Progenitor cell of endocrine pancreas (in vitro differentiated cells): ENCODE data around the gene CDK3. TPM values are rescaled to one million over a fixed set of nuclear protein-coding genes. Genes with fewer than 3 reads are reported as not detected.

ENCODE experiments used
- DNase-seq: peaks from one replicate; pipeline ENCODE4 v3.0.0; 2021; ENCODE audit warnings: low spot score; ENCODE audit not compliant: unreplicated experiment
- H3K27ac Mint-ChIP-seq: 2 replicates; pipeline ENCODE4 v1.8.0; 2021; ENCODE audit warnings: mild to moderate bottlenecking, moderate library complexity, mixed read lengths
- H3K27me3 Mint-ChIP-seq: 2 replicates; pipeline ENCODE4 v1.8.0; 2021; ENCODE audit warnings: mixed read lengths
- H3K36me3 Mint-ChIP-seq: 2 replicates; pipeline ENCODE4 v1.8.0; 2022; ENCODE audit warnings: mixed read lengths; ENCODE audit not compliant: insufficient read depth
- H3K4me1 Mint-ChIP-seq: 2 replicates; pipeline ENCODE4 v1.8.0; 2021; ENCODE audit warnings: low read depth, mixed read lengths
- H3K4me3 Mint-ChIP-seq: 2 replicates; pipeline ENCODE4 v1.8.0; 2021; ENCODE audit warnings: low read depth, mild to moderate bottlenecking, moderate library complexity, mixed read lengths
- H3K9me3 Mint-ChIP-seq: 2 replicates; pipeline ENCODE4 v1.8.0; 2021; ENCODE audit warnings: low read depth, mixed read lengths
- total RNA-seq: library from RNA; stranded (reverse); gene quantifications from 2 replicates; pipeline ENCODE4 v1.2.1, GENCODE V29; 2021
- TF ChIP-seq, protein P1 (sequence below): fragments of 200-600 bp; sonication (generic); IDR thresholded peaks from one replicate; pipeline ENCODE4 v1.5.0; 2021; ENCODE audit warnings: antibody characterized with exemption, mild to moderate bottlenecking; ENCODE audit not compliant: unreplicated experiment

CDK3 gene
- total RNA-seq, 1 donor from 2014 or later: 17.0 TPM

DNA sequence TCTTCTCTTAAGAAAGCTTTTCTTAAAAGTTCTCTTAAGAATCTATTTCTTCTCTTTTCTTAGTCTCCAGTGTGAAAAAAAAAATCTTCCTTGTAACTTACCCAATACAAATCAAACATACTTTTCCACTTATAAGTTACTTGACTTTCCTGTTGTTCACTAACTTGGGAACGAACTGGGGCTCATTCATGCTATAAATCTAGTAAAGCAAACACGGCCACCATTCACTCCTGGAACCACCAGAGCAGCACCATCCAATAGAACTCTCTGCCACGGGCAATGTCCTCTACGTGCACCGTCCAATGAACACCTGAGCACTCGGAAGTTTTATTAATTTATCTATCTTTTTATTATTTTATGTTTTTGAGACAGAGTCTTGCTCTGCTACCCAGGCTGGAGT lies 50.9 kb downstream of the CDK3 start:
- Mint-ChIP-seq H3K4me1 (peaks cover 8% of the 10 kb centered on the region), H3K4me3 (no peak overlapping the region), H3K9me3 (no peaks in the 10 kb centered on the region), H3K27ac (no peak overlapping the region), H3K36me3 (peaks cover 27% of the 10 kb centered on the region), H3K27me3 (no peaks in the 10 kb centered on the region)
- TF ChIP-seq, protein P1, sequence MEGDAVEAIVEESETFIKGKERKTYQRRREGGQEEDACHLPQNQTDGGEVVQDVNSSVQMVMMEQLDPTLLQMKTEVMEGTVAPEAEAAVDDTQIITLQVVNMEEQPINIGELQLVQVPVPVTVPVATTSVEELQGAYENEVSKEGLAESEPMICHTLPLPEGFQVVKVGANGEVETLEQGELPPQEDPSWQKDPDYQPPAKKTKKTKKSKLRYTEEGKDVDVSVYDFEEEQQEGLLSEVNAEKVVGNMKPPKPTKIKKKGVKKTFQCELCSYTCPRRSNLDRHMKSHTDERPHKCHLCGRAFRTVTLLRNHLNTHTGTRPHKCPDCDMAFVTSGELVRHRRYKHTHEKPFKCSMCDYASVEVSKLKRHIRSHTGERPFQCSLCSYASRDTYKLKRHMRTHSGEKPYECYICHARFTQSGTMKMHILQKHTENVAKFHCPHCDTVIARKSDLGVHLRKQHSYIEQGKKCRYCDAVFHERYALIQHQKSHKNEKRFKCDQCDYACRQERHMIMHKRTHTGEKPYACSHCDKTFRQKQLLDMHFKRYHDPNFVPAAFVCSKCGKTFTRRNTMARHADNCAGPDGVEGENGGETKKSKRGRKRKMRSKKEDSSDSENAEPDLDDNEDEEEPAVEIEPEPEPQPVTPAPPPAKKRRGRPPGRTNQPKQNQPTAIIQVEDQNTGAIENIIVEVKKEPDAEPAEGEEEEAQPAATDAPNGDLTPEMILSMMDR: no peak
- DNase-seq: no peak

DNA sequence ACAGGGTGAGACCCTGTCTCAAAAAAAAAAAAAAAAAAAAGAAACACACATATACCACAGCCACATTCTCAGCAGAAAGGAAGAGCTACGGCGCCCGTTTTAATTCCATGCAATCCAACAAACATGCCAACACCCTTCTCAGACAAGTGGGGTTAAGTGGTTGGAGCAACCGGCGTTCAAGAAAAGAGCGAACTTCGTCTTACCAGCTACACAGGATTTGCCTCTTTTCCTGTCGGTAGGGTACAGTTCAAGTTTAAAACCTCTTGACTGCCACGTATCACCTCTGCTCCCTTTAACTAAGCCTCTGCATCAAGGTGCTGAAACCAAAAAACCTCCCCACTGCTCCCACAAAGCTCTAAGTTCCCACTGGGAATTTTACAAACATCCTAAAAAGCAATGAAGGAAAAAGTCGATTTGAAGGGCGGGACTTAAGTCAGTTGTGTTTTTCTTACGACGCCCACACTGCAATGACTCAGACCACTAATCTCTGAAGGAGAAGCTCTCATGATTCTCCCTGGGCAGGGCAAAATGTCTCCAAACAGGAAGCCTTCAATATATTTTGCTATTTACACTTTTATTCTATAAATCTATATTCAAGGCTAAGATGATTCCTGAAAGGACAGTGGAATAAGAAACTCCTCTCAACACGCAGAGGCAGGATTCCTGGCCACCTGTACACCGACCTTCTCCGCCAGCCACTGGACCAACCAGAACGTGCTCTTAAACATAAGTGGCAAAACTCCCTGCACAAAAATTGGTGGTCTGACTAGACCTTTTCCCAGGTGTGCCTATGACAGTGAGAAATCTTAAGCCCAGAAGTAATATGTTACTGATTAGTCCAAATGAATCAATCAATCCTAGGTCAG lies 52.8 kb downstream of the CDK3 start:
- Mint-ChIP-seq H3K4me1 (peaks cover 8% of the 10 kb centered on the region), H3K27ac (peak overlapping the region; percentile 63), H3K4me3 (no peak overlapping the region), H3K36me3 (peaks cover 31% of the 10 kb centered on the region), H3K9me3 (no peaks in the 10 kb centered on the region), H3K27me3 (no peaks in the 10 kb centered on the region)
- no peak for DNase-seq
- TF ChIP-seq, protein P1: no peak

DNA sequence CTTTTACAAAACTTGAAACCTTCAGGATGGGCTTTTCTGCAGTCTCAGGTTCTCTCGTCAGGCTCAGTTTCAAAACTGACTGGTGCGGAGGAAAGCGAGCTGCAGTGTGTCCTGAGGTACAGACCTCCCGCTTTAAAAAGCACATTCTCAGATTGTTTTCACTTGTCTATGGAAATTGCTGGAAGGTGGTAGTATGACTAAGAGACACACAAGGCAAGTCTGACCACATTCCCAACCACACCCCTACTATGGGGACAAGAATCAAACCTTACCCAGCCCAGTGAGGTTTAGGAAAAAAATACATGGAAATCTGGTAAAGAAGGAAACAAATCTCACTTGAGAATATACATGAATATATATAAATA lies 53.4 kb downstream of the CDK3 start:
- no peaks in the 10 kb centered on the region for H3K9me3 Mint-ChIP-seq
- H3K27ac Mint-ChIP-seq: peak overlapping the region; percentile 63
- no peaks in the 10 kb centered on the region for H3K27me3 Mint-ChIP-seq
- no peak overlapping the region for H3K4me3 Mint-ChIP-seq
- peaks cover 34% of the 10 kb centered on the region for H3K36me3 Mint-ChIP-seq
- TF ChIP-seq, protein P1: no peak
- H3K4me1 Mint-ChIP-seq: peaks cover 8% of the 10 kb centered on the region
- no peak for DNase-seq

Other genes with a start within 250 kb of the CDK3 start
- gene GALK1, start 235.7 kb upstream of the CDK3 start, total RNA-seq: 11.2 and 12.7 TPM in 2 replicates
- 70.0 and 72.8 TPM in 2 replicates for gene UNK, start 216.0 kb upstream of the CDK3 start, total RNA-seq
- 2.7 and 3.1 TPM in 2 replicates for gene UNC13D, start 156.5 kb upstream of the CDK3 start, total RNA-seq
- 47.9 and 57.7 TPM in 2 replicates for gene WBP2, start 145.5 kb upstream of the CDK3 start, total RNA-seq
- gene TRIM47, start 122.3 kb upstream of the CDK3 start, total RNA-seq: 0.42 and 1.0 TPM in 2 replicates
- 13.9 and 17.1 TPM in 2 replicates for gene TRIM65, start 103.9 kb upstream of the CDK3 start, total RNA-seq
- 82.7 and 94.0 TPM in 2 replicates for gene MRPL38, start 96.0 kb upstream of the CDK3 start, total RNA-seq
- gene FBF1, start 59.8 kb upstream of the CDK3 start, total RNA-seq: 24.8 and 29.9 TPM in 2 replicates
- gene ACOX1, start 21.7 kb upstream of the CDK3 start, total RNA-seq: 54.6 and 54.7 TPM in 2 replicates
- gene TEN1, start 21.6 kb upstream of the CDK3 start, total RNA-seq: 19.8 and 23.9 TPM in 2 replicates
- gene EVPL, start 26.5 kb downstream of the CDK3 start, total RNA-seq: 0.05 TPM in 1 of 2 replicates, not detected in the other
- 74.9 and 79.4 TPM in 2 replicates for gene SRP68, start 71.7 kb downstream of the CDK3 start, total RNA-seq
- 1.0 and 1.1 TPM in 2 replicates for gene GALR2, start 73.9 kb downstream of the CDK3 start, total RNA-seq
- gene ZACN, start 78.3 kb downstream of the CDK3 start, total RNA-seq: 0.36 and 0.96 TPM in 2 replicates
- 354 and 364 TPM in 2 replicates for gene EXOC7, start 102.9 kb downstream of the CDK3 start, total RNA-seq
- gene FOXJ1, start 140.4 kb downstream of the CDK3 start, total RNA-seq: 18.6 and 19.0 TPM in 2 replicates
- gene RNF157, start 239.6 kb downstream of the CDK3 start, total RNA-seq: 43.5 and 45.9 TPM in 2 replicates